SK-N-SH (cell line): ENCODE results near the gene KLHL20. TPM values are rescaled to one million over a fixed set of nuclear protein-coding genes. Genes with fewer than 3 reads are reported as not detected.

ENCODE experiments used
- CTCF ChIA-PET: fragments of 300-600, 350-600 bp; formaldehyde crosslinking; extraction: SDS; loops from one replicate; lab custom pipeline; 2021; lab: Yijun Ruan, JAX
- POLR2A ChIA-PET: fragments of 350-600 bp; sonication (Branson Sonifier 250); formaldehyde crosslinking; extraction: SDS; loops from one replicate; lab custom pipeline; 2020; ENCODE audit warnings: antibody characterized with exemption, inconsistent platforms; lab: Yijun Ruan, JAX
- DNase-seq: peaks from one replicate; pipeline ENCODE4 v3.0.0; 2012
- H2AFZ ChIP-seq: fragments of 200-600 bp; sonication (generic); 2 replicates; pipeline ENCODE4 v1.8.1; 2016; ENCODE audit warnings: antibody characterized with exemption, mild to moderate bottlenecking, low read depth
- H3F3A ChIP-seq: fragments of 200-600 bp; sonication (generic); replicated peaks from 2 replicates; pipeline ENCODE3; 2016; ENCODE audit warnings: antibody characterized with exemption, mild to moderate bottlenecking; ENCODE audit not compliant: insufficient read depth
- H3K27ac ChIP-seq, 2 experiments: fragments of 200-500 bp in 1 of 2; fragments of 200-600 bp in 1 of 2; sonication (Bioruptor generic) in 1 of 2; sonication (generic), shearing (Covaris generic) in 1 of 2; 2 replicates each; pipeline versions ENCODE4 v1.5.1 to v1.6.1; 2014 to 2016; ENCODE audit warnings: low read depth in 2 of 2, inconsistent platforms in 1 of 2, low read length in 1 of 2, mild to moderate bottlenecking in 1 of 2, mixed read lengths in 1 of 2
- H3K27me3 ChIP-seq: fragments of 200-600 bp; sonication (generic), shearing (Covaris generic); 2 replicates; pipeline ENCODE4 v1.6.1; 2016; ENCODE audit warnings: mixed run types; ENCODE audit not compliant: insufficient read depth
- H3K36me3 ChIP-seq, 2 experiments: fragments of 200-500 bp in 1 of 2; fragments of 200-600 bp in 1 of 2; sonication (Bioruptor generic) in 1 of 2; sonication (generic) in 1 of 2; replicated peaks in 1 of 2; 2 replicates each; pipeline versions ENCODE3 to v1.5.1; 2014 to 2016; ENCODE audit warnings: low read length in 1 of 2, mild to moderate bottlenecking in 1 of 2; ENCODE audit not compliant: insufficient read depth in 2 of 2, control insufficient read depth in 1 of 2
- H3K4me1 ChIP-seq, 2 experiments: fragments of 200-500 bp in 1 of 2; fragments of 200-600 bp in 1 of 2; sonication (Bioruptor generic) in 1 of 2; sonication (generic), shearing (Covaris generic) in 1 of 2; 2 replicates each; pipeline versions ENCODE4 v1.5.1 to v1.6.1; 2014 to 2016; ENCODE audit warnings: low read depth in 1 of 2, low read length in 1 of 2, mixed run types in 1 of 2; ENCODE audit not compliant: insufficient read depth in 2 of 2, control insufficient read depth in 1 of 2
- H3K4me2 ChIP-seq: fragments of 200-600 bp; sonication (generic), shearing (Covaris generic); 2 replicates; pipeline ENCODE4 v1.6.1; 2017; ENCODE audit warnings: mixed run types
- H3K4me3 ChIP-seq, 2 experiments: fragments of 200-500 bp in 1 of 2; fragments of 200-600 bp in 1 of 2; sonication (Bioruptor generic) in 1 of 2; sonication (generic), shearing (Covaris generic) in 1 of 2; 2 replicates each; pipeline versions ENCODE4 v1.5.1 to v1.8.1; 2014 to 2016; ENCODE audit warnings: low read depth in 2 of 2, inconsistent platforms in 1 of 2, low read length in 1 of 2, mild to moderate bottlenecking in 1 of 2, mixed read lengths in 1 of 2, moderate library complexity in 1 of 2
- H3K79me2 ChIP-seq: fragments of 200-600 bp; sonication (generic); 2 replicates; pipeline ENCODE4 v1.8.1; 2017; ENCODE audit warnings: mild to moderate bottlenecking; ENCODE audit not compliant: insufficient read depth
- H3K9ac ChIP-seq: fragments of 200-600 bp; sonication (generic); 2 replicates; pipeline ENCODE4 v1.6.1; 2017; ENCODE audit warnings: mixed run types
- H3K9me2 ChIP-seq: fragments of 200-600 bp; sonication (generic); 2 replicates; pipeline ENCODE4 v1.6.1; 2017; ENCODE audit warnings: mixed run types
- H3K9me3 ChIP-seq: fragments of 200-600 bp; sonication (generic); 2 replicates; pipeline ENCODE4 v1.6.1; 2017; ENCODE audit warnings: mixed run types, mild to moderate bottlenecking, moderate library complexity
- H4K20me1 ChIP-seq: fragments of 200-600 bp; sonication (generic); 2 replicates; pipeline ENCODE4 v1.6.1; 2017; ENCODE audit warnings: mild to moderate bottlenecking, mixed run types; ENCODE audit not compliant: insufficient read depth
- CHD2 ChIP-seq: fragments of 150-350 bp; IDR thresholded peaks from 2 replicates; pipeline ENCODE4 v1.6.1; 2018; ENCODE audit warnings: low read length; ENCODE audit not compliant: partially characterized antibody
- ELF1 ChIP-seq: IDR thresholded peaks from 2 replicates; pipeline ENCODE4 v1.4.0; 2012
- EZH2phosphoT487 ChIP-seq: fragments of 200-600 bp; sonication (generic); IDR thresholded peaks from 2 replicates; pipeline ENCODE4 v1.6.1; 2017; ENCODE audit warnings: low read depth, mixed run types, mild to moderate bottlenecking, antibody characterized with exemption, moderate library complexity, borderline replicate concordance
- FOSL2 ChIP-seq: IDR thresholded peaks from 2 replicates; pipeline ENCODE4 v1.4.0; 2012; ENCODE audit warnings: low read depth, mild to moderate bottlenecking, moderate library complexity, borderline replicate concordance
- GABPA ChIP-seq: IDR thresholded peaks from 2 replicates; pipeline ENCODE4 v1.4.0; 2012; ENCODE audit warnings: low read depth, mild to moderate bottlenecking
- IRF3 ChIP-seq: fragments of 150-350 bp; IDR thresholded peaks from 2 replicates; pipeline ENCODE4 v1.6.1; 2016; ENCODE audit warnings: mild to moderate bottlenecking, low read depth, low read length
- MAX ChIP-seq: IDR thresholded peaks from 2 replicates; pipeline ENCODE4 v1.4.0; 2012; ENCODE audit warnings: low read depth
- MEF2A ChIP-seq: IDR thresholded peaks from 2 replicates; pipeline ENCODE4 v1.4.0; 2012; ENCODE audit warnings: low read depth, borderline replicate concordance
- MXI1 ChIP-seq: IDR thresholded peaks from 2 replicates; pipeline ENCODE4 v1.6.1; 2012; ENCODE audit warnings: mild to moderate bottlenecking, low read depth, low read length, improper control_type of control experiment
- NRF1 ChIP-seq: IDR thresholded peaks from 2 replicates; pipeline ENCODE4 v1.6.1; 2012; ENCODE audit warnings: low read depth, mild to moderate bottlenecking, low read length
- PBX3 ChIP-seq: IDR thresholded peaks from 2 replicates; pipeline ENCODE4; 2012
- POLR2AphosphoS5 ChIP-seq: IDR thresholded peaks from 2 replicates; pipeline ENCODE4 v1.6.1; 2012; ENCODE audit warnings: low read depth, low read length
- RAD21 ChIP-seq: IDR thresholded peaks from 2 replicates; pipeline ENCODE4 v1.6.1; 2012; ENCODE audit warnings: mild to moderate bottlenecking, low read length
- RXRA ChIP-seq: IDR thresholded peaks from 2 replicates; pipeline ENCODE4 v1.4.0; 2012; ENCODE audit warnings: low read depth, mild to moderate bottlenecking, borderline replicate concordance
- TCF12 ChIP-seq: IDR thresholded peaks from 2 replicates; pipeline ENCODE4 v1.4.0; 2012
- TEAD4 ChIP-seq: IDR thresholded peaks from 2 replicates; pipeline ENCODE4 v1.4.0; 2012; ENCODE audit warnings: mild to moderate bottlenecking, borderline replicate concordance; ENCODE audit not compliant: insufficient read depth
- USF1 ChIP-seq: IDR thresholded peaks from 2 replicates; pipeline ENCODE4 v1.4.0; 2012; ENCODE audit warnings: low read depth, borderline replicate concordance
- USF2 ChIP-seq: fragments of 150-350 bp; IDR thresholded peaks from 2 replicates; pipeline ENCODE4 v1.6.1; 2017; ENCODE audit warnings: antibody characterized with exemption, low read length, low read depth, borderline replicate concordance
- WGBS: methylation state at CpG from one replicate; pipeline ENCODE4 v1.1.6; 2017; ENCODE audit warnings: low lambda C conversion rate; 5-methylcytosine and 5-hydroxymethylcytosine counted together
- polyA plus RNA-seq, 3 experiments: library from polyadenylated mRNA; depleted of rRNA; stranded (reverse); fragments of >200 nt; gene quantifications; 2 replicates each; pipeline ENCODE4 v1.2.3, GENCODE V29; 2012

Gene KLHL20
- polyA plus RNA-seq, 1 of the 3 experiments (the other 2 are of a cell fraction) = 14.0 TPM

GRCh38 chr1:173789841-173790240, 75.1 kb downstream of the KLHL20 start:
- Histone ChIP-seq H3K4me1 (peaks cover 0 to 3% of the 10 kb centered on the region in 2 experiments; a peak in 1 of 4 replicates), H3K9me2 (no peaks in the 10 kb centered on the region), H2AFZ (no peak overlapping the region), H3F3A (peaks cover 6% of the 10 kb centered on the region), H3K36me3 (peaks cover 35 to 44% of the 10 kb centered on the region in 2 experiments), H3K27me3 (no peaks in the 10 kb centered on the region)
- TF ChIP-seq IRF3 (no peak), MXI1 (no peak), RAD21 (no peak), TEAD4 (no peak), NRF1 (no peak), ELF1 (no peak), MEF2A (no peak), FOSL2 (no peak), PBX3 (no peak), USF1 (no peak), POLR2AphosphoS5 (no peak), RXRA (no peak), MAX (no peak), USF2 (no peak), EZH2phosphoT487 (no peak), CHD2 (no peak), GABPA (no peak), TCF12 (no peak)
- TF ChIP-seq, all 33 proteins: peak for 0
- ChIA-PET POLR2A (no interaction called here), CTCF (interaction anchor here (0.9 to 1.0 kb wide), 2 partner anchors 16 to 424 kb away, joined by 3 read pairs; no protein-coding TSS in a partner anchor)
- Histone ChIP-seq H4K20me1 (no peaks in the 10 kb centered on the region), H3K9ac (no peak overlapping the region), H3K79me2 (no peaks in the 10 kb centered on the region), H3K27ac (no peak overlapping the region), H3K4me3 (no peak overlapping the region), H3K4me2 (no peak overlapping the region), H3K9me3 (no peaks in the 10 kb centered on the region)
- 92% methylated on average over 2 of the region's 2 CpGs for WGBS
- DNase-seq = no peak
